ENCODE results near the gene FAAH. TPM values are rescaled to one million over a fixed set of nuclear protein-coding genes. Genes with fewer than 3 reads are reported as not detected.

Gene FAAH
- polyA plus RNA-seq, 1 experiment: 0.06 TPM

GRCh38 chr1:46459315-46459714 is 65.2 kb downstream of the FAAH start:
- DNase-seq (ENCODE audit: low read depth, low spot score): no peak
- ChIA-PET POLR2A (no interaction called here), CTCF (interaction anchor here (1.1 to 2.3 kb wide), 3 partner anchors 12 to 14 kb away, joined by 3 to 14 read pairs (median 5); no protein-coding TSS in a partner anchor)
- H3K27ac ChIP-seq (ENCODE audit: low read depth, low read length): no peak overlapping the region
- no peaks in the 10 kb centered on the region for H3K9me3 ChIP-seq (ENCODE audit: control insufficient read depth, insufficient read depth, low read length)
- peaks cover 61% of the 10 kb centered on the region for H3K27me3 ChIP-seq (ENCODE audit: control insufficient read depth, insufficient read depth, low read length)
- H3K4me3 ChIP-seq (ENCODE audit: low read depth, low read length): no peak overlapping the region
- TF ChIP-seq CTCF (IDR thresholded peaks at IDR 0.05; ENCODE audit: low read depth, low read length): no peak

- CTCF ChIA-PET: no interaction called here
- TF ChIP-seq CTCF (IDR thresholded peaks at IDR 0.05; ENCODE audit: low read depth, low read length): no peak
- Histone ChIP-seq H3K27me3 (ENCODE audit: control insufficient read depth, insufficient read depth, low read length) (peaks cover 66% of the 10 kb centered on the region), H3K27ac (ENCODE audit: low read depth, low read length) (no peak overlapping the region), H3K4me3 (ENCODE audit: low read depth, low read length) (no peak overlapping the region), H3K9me3 (ENCODE audit: control insufficient read depth, insufficient read depth, low read length) (no peaks in the 10 kb centered on the region)
- no peak for DNase-seq (ENCODE audit: low read depth, low spot score)
- POLR2A ChIA-PET: no interaction called here
Measured at GRCh38 chr1:46461017-46461808, 67.1 kb downstream of the FAAH start.

- DNase-seq (ENCODE audit: low read depth, low spot score): no peak
- no peak overlapping the region for H3K27ac ChIP-seq (ENCODE audit: low read depth, low read length)
- POLR2A ChIA-PET: no interaction called here
- H3K9me3 ChIP-seq (ENCODE audit: control insufficient read depth, insufficient read depth, low read length): no peaks in the 10 kb centered on the region; the same call in 1 of the 2 replicates
- H3K4me3 ChIP-seq (ENCODE audit: low read depth, low read length): no peak overlapping the region
- peaks cover 68% of the 10 kb centered on the region for H3K27me3 ChIP-seq (ENCODE audit: control insufficient read depth, insufficient read depth, low read length)
- TF ChIP-seq CTCF (IDR thresholded peaks at IDR 0.05; ENCODE audit: low read depth, low read length): no peak
- CTCF ChIA-PET: no interaction called here
Measured at GRCh38 chr1:46461809-46462448, 67.8 kb downstream of the FAAH start.

Other genes starting within 250 kb of the FAAH start
- 0.43 and 0.45 TPM in 2 replicates for gene TSPAN1, start 219.2 kb upstream of the FAAH start, polyA plus RNA-seq (2011; rRNA removed)
- gene P3R3URF, start 217.8 kb upstream of the FAAH start, polyA plus RNA-seq (2011; rRNA removed): not detected in 2 replicates
- gene POMGNT1, start 195.9 kb upstream of the FAAH start, polyA plus RNA-seq (2011; rRNA removed): 41.9 and 50.8 TPM in 2 replicates
- 2.4 and 2.6 TPM in 2 replicates for gene LURAP1, start 191.0 kb upstream of the FAAH start, polyA plus RNA-seq (2011; rRNA removed)
- 1.8 and 1.9 TPM in 2 replicates for gene RAD54L, start 146.6 kb upstream of the FAAH start, polyA plus RNA-seq (2011; rRNA removed)
- 66.3 and 80.2 TPM in 2 replicates for gene LRRC41, start 90.7 kb upstream of the FAAH start, polyA plus RNA-seq (2011; rRNA removed)
- gene UQCRH, start 90.6 kb upstream of the FAAH start, polyA plus RNA-seq (2011; rRNA removed): 611 and 757 TPM in 2 replicates
- 18.4 and 21.4 TPM in 2 replicates for gene NSUN4, start 53.5 kb upstream of the FAAH start, polyA plus RNA-seq (2011; rRNA removed)
- not detected in 2 replicates for gene DMBX1, start 95.5 kb downstream of the FAAH start, polyA plus RNA-seq (2011; rRNA removed)
- gene KNCN, start 157.3 kb downstream of the FAAH start, polyA plus RNA-seq (2011; rRNA removed): not detected in 2 replicates
- 38.0 and 41.5 TPM in 2 replicates for gene MKNK1, start 210.0 kb downstream of the FAAH start, polyA plus RNA-seq (2011; rRNA removed)
- gene MOB3C, start 222.5 kb downstream of the FAAH start, polyA plus RNA-seq (2011; rRNA removed): 11.9 and 13.0 TPM in 2 replicates

Data from AG04450 (cell line).